NCI-H2081 treated with DMSO at 0.1 percent for 48 hours (cell line): ENCODE measurements around the gene DNAJC22.
A peak's percentile ranks its signal among the peaks of the same experiment; 100 is the strongest.
"Not testable (repeated sequence)": the region's sequence is repeated elsewhere in the genome, so short reads cannot be mapped to it uniquely, and the experiment has no call there.

ENCODE experiments used
- DNase-seq: peaks from one replicate; lab custom pipeline; 2025; lab: John Stamatoyannopoulos, UW

DNAJC22 gene

GRCh38 chr12:49331380-49332222, 15.1 kb upstream of the DNAJC22 start:
- no peak for DNase-seq

- no peak for DNase-seq
These were observed 14.2 kb upstream of the DNAJC22 start for GRCh38 chr12:49332441-49332861.

- DNase-seq, result no peak
These were observed 13.8 kb upstream of the DNAJC22 start for GRCh38 chr12:49332891-49333371.

- not testable (repeated sequence) for DNase-seq
These were observed 12.9 kb upstream of the DNAJC22 start for GRCh38 chr12:49333778-49334177.

- DNase-seq, result no peak
These were observed 12.5 kb upstream of the DNAJC22 start for GRCh38 chr12:49334226-49334625.

DNA sequence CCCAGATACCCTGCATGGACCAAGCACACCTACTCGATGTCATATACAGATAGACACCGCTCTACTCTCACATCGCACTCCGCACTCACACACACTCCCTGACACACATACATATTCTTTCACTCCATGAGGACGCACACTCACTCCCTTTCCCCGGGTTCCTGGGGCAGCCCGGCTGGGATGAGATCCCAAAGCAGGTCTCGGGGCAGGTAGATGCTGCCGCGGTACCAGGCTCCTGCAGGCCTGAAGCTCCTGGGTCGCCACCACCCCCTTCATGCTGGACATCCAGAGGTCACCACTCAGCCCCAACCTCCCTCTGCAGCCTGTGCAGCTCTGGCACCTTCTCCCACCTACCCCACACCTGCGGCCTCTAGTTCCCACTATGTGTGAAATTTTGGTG, 12.0 kb upstream of the DNAJC22 start:
- no peak for DNase-seq

GRCh38 chr12:49335118-49335954, 11.4 kb upstream of the DNAJC22 start:
- no peak for DNase-seq

DNA sequence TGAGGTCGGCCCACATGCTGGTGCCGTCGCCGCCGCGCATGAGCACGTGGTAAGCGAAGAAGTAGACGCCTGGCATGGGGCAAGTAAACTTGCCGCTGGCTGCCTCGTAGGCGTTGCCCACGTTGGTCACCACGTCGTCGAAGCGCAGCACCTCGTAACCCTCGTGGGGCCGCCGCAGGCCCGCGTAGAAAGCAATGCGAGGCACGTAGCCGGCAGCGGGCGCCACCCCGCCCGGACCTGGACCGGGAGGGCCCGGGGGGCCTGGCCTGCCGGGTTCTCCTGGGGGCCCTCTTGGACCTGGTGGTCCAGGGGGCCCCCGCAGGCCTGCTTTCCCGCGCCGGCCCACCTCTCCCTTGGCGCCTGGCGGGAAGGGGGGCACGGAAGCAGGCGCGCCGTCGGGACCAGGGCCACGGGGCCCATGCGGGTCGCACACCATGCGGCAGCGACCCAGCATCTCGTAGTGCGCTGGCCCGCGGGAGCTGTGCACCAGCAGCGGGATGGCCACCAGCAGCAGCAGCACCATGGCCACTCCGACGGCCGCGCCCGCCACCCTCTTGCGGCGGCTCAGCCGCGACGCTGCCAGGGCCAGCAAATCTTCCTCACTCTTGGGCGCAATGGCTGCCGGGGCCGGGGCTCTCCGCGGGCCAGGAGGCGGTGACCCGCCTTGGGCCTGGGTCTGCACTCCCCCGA, 10.6 kb upstream of the DNAJC22 start:
- DNase-seq, result no peak

GRCh38 chr12:49336645-49337584, 9.8 kb upstream of the DNAJC22 start, which contains the start of gene C1QL4:
Gene C1QL4 (minus strand): TSS chr12:49337188. CDS start chr12:49336477, 711 bp downstream.
- no peak for DNase-seq

- DNase-seq, result no peak
These were observed 7.7 kb upstream of the DNAJC22 start for GRCh38 chr12:49338830-49339463.

DNA sequence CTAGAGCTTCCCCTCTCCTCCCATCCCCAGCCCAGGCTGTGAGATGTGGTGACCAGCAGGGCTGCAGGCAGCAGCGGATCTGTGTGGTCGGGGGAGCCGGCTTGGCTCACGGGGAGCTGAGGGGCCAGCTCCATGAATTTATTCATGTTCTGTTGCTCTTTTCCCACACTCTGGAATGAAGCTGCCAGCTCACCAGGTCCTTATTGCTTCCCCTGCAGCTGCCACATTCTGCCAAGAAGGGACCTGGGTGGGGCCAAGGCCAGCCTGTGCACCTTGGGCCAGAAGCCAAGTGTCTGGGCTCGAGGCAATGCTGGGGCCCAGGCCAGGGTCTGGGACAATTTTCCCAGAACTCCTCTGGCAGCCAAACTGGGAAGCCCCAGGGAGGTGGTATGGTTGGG, 7.2 kb upstream of the DNAJC22 start:
- DNase-seq, result no peak

DNA sequence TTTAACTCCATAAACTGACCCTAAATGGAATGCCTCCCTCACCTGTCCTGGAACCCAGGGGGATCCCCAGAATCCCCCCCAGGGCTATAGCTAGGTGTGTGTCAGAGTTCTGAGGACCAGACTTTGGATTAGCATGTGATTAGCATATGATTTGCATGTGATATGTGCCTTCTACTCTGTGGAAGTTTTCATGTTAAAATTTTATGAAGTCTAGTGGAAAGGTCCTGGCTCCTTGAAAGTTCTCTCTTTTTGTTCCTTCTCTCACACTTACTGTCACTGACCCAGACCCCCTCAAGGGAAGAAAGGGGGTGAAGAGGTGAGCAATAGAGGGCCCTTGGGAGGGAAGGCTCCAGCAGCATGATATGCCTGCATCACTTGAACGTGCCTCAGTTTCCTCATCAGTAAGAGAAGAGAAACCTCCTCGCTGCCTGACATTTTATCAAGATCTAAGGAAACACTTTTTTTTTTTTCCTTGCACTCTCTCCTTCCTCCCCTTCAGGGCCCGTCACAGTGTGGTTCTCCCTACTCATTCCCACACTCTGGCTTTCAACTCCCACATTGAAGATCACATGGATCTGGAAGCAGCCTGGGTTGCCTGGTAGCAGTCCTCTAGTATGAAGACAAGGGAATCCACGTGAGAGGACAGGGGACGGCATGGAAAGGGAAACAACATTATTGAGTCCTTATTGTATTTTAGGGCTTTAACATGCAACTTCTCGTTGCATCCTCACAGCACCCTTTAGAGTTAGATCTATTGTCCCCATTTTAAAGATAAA, 6.4 kb upstream of the DNAJC22 start:
- no peak for DNase-seq

GRCh38 chr12:49340971-49341776, 5.5 kb upstream of the DNAJC22 start:
- DNase-seq, result no peak

- no peak for DNase-seq
These were observed 5.0 kb upstream of the DNAJC22 start for GRCh38 chr12:49341777-49342065.

- DNase-seq, result peak; percentile 52
These were observed 4.4 kb upstream of the DNAJC22 start for GRCh38 chr12:49342066-49342913.

GRCh38 chr12:49342914-49343731, 3.6 kb upstream of the DNAJC22 start:
- no peak for DNase-seq

GRCh38 chr12:49344486-49345050, 2.1 kb upstream of the DNAJC22 start:
- DNase-seq, result no peak
